A549 (cell line): ENCODE results near the gene CHSY3. TPM values are rescaled to one million over a fixed set of nuclear protein-coding genes. Genes with fewer than 3 reads are reported as not detected.

Source experiments
- ATAC-seq, 2 experiments: fragments of 200-7000 bp in 1 of 2; fragments of >200 bp in 1 of 2; cut with Nextera tagmentation in 1 of 2; cut with Tn5 transposase in 1 of 2; 3 replicates each; pipeline versions ENCODE4 v1.8.0 to v1.9.1; 2018 to 2020; ENCODE audit warnings: mild to moderate bottlenecking in 1 of 2, moderate library complexity in 1 of 2
- CTCF ChIA-PET: fragments of 300-600 bp; sonication (Branson Sonifier 250); formaldehyde crosslinking; extraction: SDS; loops from one replicate; lab custom pipeline; 2021; ENCODE audit warnings: antibody characterized with exemption, inconsistent platforms; lab: Yijun Ruan, JAX
- POLR2A ChIA-PET: fragments of 350-600 bp; formaldehyde crosslinking; extraction: SDS; loops from one replicate; lab custom pipeline; 2021; ENCODE audit warnings: antibody characterized with exemption, inconsistent platforms; lab: Yijun Ruan, JAX
- DNase-seq, 2 experiments: peaks; one replicate each; pipeline versions ENCODE4 v3.0.0 to v3.0.0-alpha.2; 2011 to 2016; ENCODE audit warnings: low read depth in 1 of 2, low spot score in 1 of 2
- FAIRE-seq: peaks from 2 replicates; lab custom pipeline; 2011; peaks lifted over from hg19 to GRCh38; lab: Jason Lieb, UNC
- H3K27ac ChIP-seq, 2 experiments: fragments of >200 bp; sonication (Bioruptor Twin); formaldehyde crosslinking; 3 replicates each; pipeline ENCODE4 v1.5.1; 2016 to 2017
- H3K4me1 ChIP-seq: fragments of >200 bp; sonication (Bioruptor Twin); formaldehyde crosslinking; 3 replicates; pipeline ENCODE4 v1.6.1; 2016
- H3K4me2 ChIP-seq: fragments of >200 bp; sonication (Bioruptor Twin); formaldehyde crosslinking; 3 replicates; pipeline ENCODE4 v1.6.1; 2016
- H3K4me3 ChIP-seq: fragments of >200 bp; sonication (Bioruptor Twin); formaldehyde crosslinking; 3 replicates; pipeline ENCODE4 v1.5.1; 2016
- H3K9me3 ChIP-seq: fragments of >200 bp; sonication (Bioruptor Twin); formaldehyde crosslinking; 3 replicates; pipeline ENCODE4 v1.6.1; 2016
- CBX8 ChIP-seq: fragments of 200-600 bp; sonication (generic); IDR thresholded peaks from 2 replicates; pipeline ENCODE4 v1.6.1; 2016
- CEBPB ChIP-seq, 2 experiments: fragments of >200 bp in 1 of 2; sonication (Bioruptor Twin) in 1 of 2; formaldehyde crosslinking in 1 of 2; IDR thresholded peaks; 2 replicates each; pipeline ENCODE4 v1.6.1; 2012 to 2016
- CHD2 ChIP-seq: fragments of 150-350 bp; IDR thresholded peaks from 2 replicates; pipeline ENCODE4 v1.6.1; 2014; ENCODE audit warnings: low read length; ENCODE audit not compliant: partially characterized antibody
- CHD4 ChIP-seq: fragments of 200-600 bp; sonication (generic); IDR thresholded peaks from 2 replicates; pipeline ENCODE4 v1.6.1; 2016; ENCODE audit warnings: antibody characterized with exemption, mild to moderate bottlenecking, borderline replicate concordance
- HEYL ChIP-seq: fragments of 250-450 bp; sonication (Bioruptor Pico); IDR thresholded peaks from 2 replicates; pipeline ENCODE4 v1.8.0; 2021; ENCODE audit warnings: mild to moderate bottlenecking, moderate library complexity
- JUNB ChIP-seq: fragments of >200 bp; sonication (Bioruptor Twin); formaldehyde crosslinking; IDR thresholded peaks from 2 replicates; pipeline ENCODE4 v1.6.1; 2016
- KDM1A ChIP-seq: fragments of 200-600 bp; sonication (generic); IDR thresholded peaks from 2 replicates; pipeline ENCODE4 v1.6.1; 2016; ENCODE audit warnings: low read depth, mild to moderate bottlenecking
- KDM5A ChIP-seq: fragments of 200-600 bp; sonication (generic); IDR thresholded peaks from 2 replicates; pipeline ENCODE4 v1.6.1; 2016; ENCODE audit warnings: antibody characterized with exemption, mild to moderate bottlenecking
- MAFK ChIP-seq: fragments of 450-650 bp; IDR thresholded peaks from 2 replicates; pipeline ENCODE4 v1.6.1; 2014; ENCODE audit not compliant: partially characterized antibody
- MAZ ChIP-seq: fragments of 150-350 bp; IDR thresholded peaks from 2 replicates; pipeline ENCODE4 v1.6.1; 2014; ENCODE audit warnings: antibody characterized with exemption, low read depth, low read length, borderline replicate concordance
- NPAS2 ChIP-seq: fragments of 250-450 bp; sonication (Bioruptor Pico); IDR thresholded peaks from 2 replicates; pipeline ENCODE4 v1.8.0; 2022; ENCODE audit warnings: mild to moderate bottlenecking, moderate library complexity, borderline replicate concordance
- RARB ChIP-seq: fragments of 250-450 bp; sonication (Bioruptor Pico); IDR thresholded peaks from 2 replicates; pipeline ENCODE4 v1.8.0; 2021; ENCODE audit warnings: mild to moderate bottlenecking, moderate library complexity
- RCOR1 ChIP-seq: fragments of 150-350 bp; IDR thresholded peaks from 2 replicates; pipeline ENCODE4 v1.6.1; 2014; ENCODE audit warnings: antibody characterized with exemption, low read length, low read depth
- SREBF2 ChIP-seq: fragments of 450-650 bp; IDR thresholded peaks from 2 replicates; pipeline ENCODE4 v1.6.1; 2014; ENCODE audit warnings: mild to moderate bottlenecking, moderate library complexity
- TFCP2L1 ChIP-seq: fragments of 250-450 bp; sonication (Bioruptor Pico); IDR thresholded peaks from 2 replicates; pipeline ENCODE4 v1.5.0; 2021; ENCODE audit warnings: mild to moderate bottlenecking
- ZNF302 ChIP-seq: fragments of 250-450 bp; sonication (Bioruptor Pico); IDR thresholded peaks from 2 replicates; pipeline ENCODE4 v1.9.0; 2021; ENCODE audit warnings: inconsistent platforms, mild to moderate bottlenecking, moderate library complexity
- WGBS: methylation state at CpG from one replicate; pipeline ENCODE4 v1.1.6; 2017; ENCODE audit errors: missing lambda C conversion rate; 5-methylcytosine and 5-hydroxymethylcytosine counted together
- polyA plus RNA-seq, 4 experiments: library from polyadenylated mRNA; depleted of rRNA in 3 of 4; stranded (reverse); fragments of >200 nt; fragmentation: RNase III in 1 of 4; extraction: RNeasy Plus Mini Kit Qiagen cat#74134 plus additional on column Dnase treatment in 1 of 4; gene quantifications; 2 replicates in 3 of 4; 3 replicates in 1 of 4; pipeline ENCODE4 v1.2.3, GENCODE V29; 2011 to 2017
- TF ChIP-seq, protein P1 (sequence below): IDR thresholded peaks from 2 replicates; pipeline ENCODE4 v1.6.1; 2012
- TF ChIP-seq, protein P2 (sequence below): fragments of 250-450 bp; sonication (Bioruptor Pico); IDR thresholded peaks from 2 replicates; pipeline ENCODE4 v1.5.0; 2021; ENCODE audit warnings: mild to moderate bottlenecking, moderate library complexity, borderline replicate concordance
- TF ChIP-seq, protein P3 (sequence below): IDR thresholded peaks from 2 replicates; pipeline ENCODE4 v1.6.1; 2012
- TF ChIP-seq, protein P4 (sequence below): fragments of 250-450 bp; sonication (Bioruptor Pico); IDR thresholded peaks from 2 replicates; pipeline ENCODE4 v1.5.0; 2020; ENCODE audit warnings: low read depth, mild to moderate bottlenecking, moderate library complexity
- TF ChIP-seq, protein P5 (sequence below): fragments of >200 bp; sonication (Bioruptor Twin); formaldehyde crosslinking; IDR thresholded peaks from 3 replicates; pipeline ENCODE4 v1.5.1; 2016

Gene CHSY3
- polyA plus RNA-seq, 2 of the 4 experiments (the other 2 are of a cell fraction), result 0.06 to 0.12 TPM

DNA sequence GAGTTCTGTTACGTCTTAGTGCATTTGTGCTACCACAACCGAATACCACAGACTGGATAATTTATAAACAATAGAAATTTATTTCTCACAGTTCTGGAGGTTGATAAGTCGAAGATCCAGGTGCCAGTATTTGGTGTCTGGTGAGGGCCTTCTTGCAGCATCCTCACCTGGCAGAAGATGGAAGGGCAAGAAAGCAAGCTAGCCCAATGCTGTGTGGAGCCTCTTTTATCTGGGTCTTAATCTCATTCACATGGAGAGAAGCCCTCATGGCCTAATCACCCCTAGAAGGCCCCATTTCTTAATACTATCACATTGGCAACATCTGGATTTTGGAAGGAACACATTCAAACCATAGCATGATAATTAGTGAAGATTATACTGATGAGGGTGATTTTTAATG is 159.3 kb downstream of the CHSY3 start:
- TF ChIP-seq ZNF302 (CRISPR knock-in tag) (no peak), RARB (CRISPR knock-in tag) (no peak), SREBF2 (no peak)
- TF ChIP-seq, protein P1, sequence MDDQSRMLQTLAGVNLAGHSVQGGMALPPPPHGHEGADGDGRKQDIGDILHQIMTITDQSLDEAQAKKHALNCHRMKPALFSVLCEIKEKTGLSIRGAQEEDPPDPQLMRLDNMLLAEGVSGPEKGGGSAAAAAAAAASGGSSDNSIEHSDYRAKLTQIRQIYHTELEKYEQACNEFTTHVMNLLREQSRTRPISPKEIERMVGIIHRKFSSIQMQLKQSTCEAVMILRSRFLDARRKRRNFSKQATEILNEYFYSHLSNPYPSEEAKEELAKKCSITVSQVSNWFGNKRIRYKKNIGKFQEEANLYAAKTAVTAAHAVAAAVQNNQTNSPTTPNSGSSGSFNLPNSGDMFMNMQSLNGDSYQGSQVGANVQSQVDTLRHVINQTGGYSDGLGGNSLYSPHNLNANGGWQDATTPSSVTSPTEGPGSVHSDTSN, result no peak
- no peak overlapping the region for H3K4me2 ChIP-seq
- ChIA-PET POLR2A (no interaction called here), CTCF (no interaction called here)
- ATAC-seq, result no peak
- no peaks in the 10 kb centered on the region for H3K9me3 ChIP-seq
- WGBS, result 27% methylated on average over 3 of the region's 3 CpGs
- no peak overlapping the region for H3K27ac ChIP-seq
- no peak overlapping the region for H3K4me3 ChIP-seq
- no peak for DNase-seq
- no peaks in the 10 kb centered on the region for H3K4me1 ChIP-seq
- FAIRE-seq, result no peak

DNA sequence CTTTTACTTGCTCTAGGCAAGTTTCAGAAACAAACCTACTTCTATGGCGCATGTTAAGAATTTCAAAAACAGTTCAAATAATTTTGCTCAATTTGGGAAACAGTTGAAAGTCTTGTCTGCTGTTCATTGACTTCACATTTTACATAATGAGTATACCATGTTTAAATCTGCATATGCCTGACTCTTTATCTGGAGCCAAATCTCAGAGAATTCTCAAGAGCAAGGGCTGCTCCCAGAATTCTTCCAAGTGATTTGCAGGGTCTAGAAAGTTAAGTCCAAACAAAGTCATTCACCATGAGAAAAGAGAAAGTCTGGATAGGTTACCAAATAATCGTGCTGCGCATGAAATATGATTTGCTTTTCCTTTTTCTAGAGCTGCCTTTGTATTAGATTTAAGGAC is 160.2 kb downstream of the CHSY3 start:
- no peaks in the 10 kb centered on the region for H3K4me1 ChIP-seq
- DNase-seq, result no peak
- H3K4me2 ChIP-seq, result no peak overlapping the region
- FAIRE-seq, result no peak
- no peak overlapping the region for H3K27ac ChIP-seq
- 67% methylated on average over 3 of the region's 3 CpGs for WGBS
- TF ChIP-seq RARB (CRISPR knock-in tag) (no peak), TFCP2L1 (no peak), KDM1A (no peak), CHD4 (no peak), CEBPB (IDR thresholded peaks at IDR 0.05) (no peak), HEYL (CRISPR knock-in tag) (no peak), CHD2 (no peak), MAZ (no peak), KDM5A (no peak), RCOR1 (no peak), NPAS2 (CRISPR knock-in tag) (no peak), JUNB (no peak), CBX8 (no peak), MAFK (no peak)
- TF ChIP-seq, protein P2, sequence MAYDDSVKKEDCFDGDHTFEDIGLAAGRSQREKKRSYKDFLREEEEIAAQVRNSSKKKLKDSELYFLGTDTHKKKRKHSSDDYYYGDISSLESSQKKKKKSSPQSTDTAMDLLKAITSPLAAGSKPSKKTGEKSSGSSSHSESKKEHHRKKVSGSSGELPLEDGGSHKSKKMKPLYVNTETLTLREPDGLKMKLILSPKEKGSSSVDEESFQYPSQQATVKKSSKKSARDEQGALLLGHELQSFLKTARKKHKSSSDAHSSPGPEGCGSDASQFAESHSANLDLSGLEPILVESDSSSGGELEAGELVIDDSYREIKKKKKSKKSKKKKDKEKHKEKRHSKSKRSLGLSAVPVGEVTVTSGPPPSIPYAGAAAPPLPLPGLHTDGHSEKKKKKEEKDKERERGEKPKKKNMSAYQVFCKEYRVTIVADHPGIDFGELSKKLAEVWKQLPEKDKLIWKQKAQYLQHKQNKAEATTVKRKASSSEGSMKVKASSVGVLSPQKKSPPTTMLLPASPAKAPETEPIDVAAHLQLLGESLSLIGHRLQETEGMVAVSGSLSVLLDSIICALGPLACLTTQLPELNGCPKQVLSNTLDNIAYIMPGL (CRISPR knock-in tag), result no peak
- H3K4me3 ChIP-seq, result no peak overlapping the region
- no peak for ATAC-seq
- CTCF ChIA-PET, result no interaction called here
- H3K9me3 ChIP-seq, result no peaks in the 10 kb centered on the region
- POLR2A ChIA-PET, result no interaction called here

DNA sequence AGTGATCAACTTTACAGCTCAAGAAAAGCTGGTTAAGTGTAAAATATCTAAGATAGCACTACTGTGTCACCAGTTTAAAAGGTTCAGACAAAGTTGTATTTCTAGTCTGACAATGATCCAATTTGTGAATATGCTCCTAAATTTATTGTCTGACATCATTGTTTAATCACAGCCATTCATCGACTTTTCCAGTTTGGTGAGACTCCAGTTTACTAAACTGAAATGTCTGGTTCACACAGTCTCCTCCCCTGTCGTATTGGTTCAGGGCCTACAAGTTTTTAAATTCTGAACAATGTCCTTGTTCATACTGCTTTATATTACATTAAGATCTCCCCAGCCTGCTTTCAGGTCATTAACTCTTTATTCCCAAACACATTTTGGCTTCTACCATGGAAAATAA is 161.4 kb downstream of the CHSY3 start:
- ChIA-PET POLR2A (no interaction called here), CTCF (no interaction called here)
- WGBS, result 26% methylated on average over 2 of the region's 2 CpGs
- no peaks in the 10 kb centered on the region for H3K4me1 ChIP-seq
- no peaks in the 10 kb centered on the region for H3K9me3 ChIP-seq
- ATAC-seq (no peak), FAIRE-seq (no peak), DNase-seq (no peak)
- H3K27ac ChIP-seq, result no peak overlapping the region
- TF ChIP-seq, protein P3, sequence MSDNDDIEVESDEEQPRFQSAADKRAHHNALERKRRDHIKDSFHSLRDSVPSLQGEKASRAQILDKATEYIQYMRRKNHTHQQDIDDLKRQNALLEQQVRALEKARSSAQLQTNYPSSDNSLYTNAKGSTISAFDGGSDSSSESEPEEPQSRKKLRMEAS, result no peak
- TF ChIP-seq, protein P4, sequence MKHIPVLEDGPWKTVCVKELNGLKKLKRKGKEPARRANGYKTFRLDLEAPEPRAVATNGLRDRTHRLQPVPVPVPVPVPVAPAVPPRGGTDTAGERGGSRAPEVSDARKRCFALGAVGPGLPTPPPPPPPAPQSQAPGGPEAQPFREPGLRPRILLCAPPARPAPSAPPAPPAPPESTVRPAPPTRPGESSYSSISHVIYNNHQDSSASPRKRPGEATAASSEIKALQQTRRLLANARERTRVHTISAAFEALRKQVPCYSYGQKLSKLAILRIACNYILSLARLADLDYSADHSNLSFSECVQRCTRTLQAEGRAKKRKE (CRISPR knock-in tag), result no peak
- TF ChIP-seq, protein P5, sequence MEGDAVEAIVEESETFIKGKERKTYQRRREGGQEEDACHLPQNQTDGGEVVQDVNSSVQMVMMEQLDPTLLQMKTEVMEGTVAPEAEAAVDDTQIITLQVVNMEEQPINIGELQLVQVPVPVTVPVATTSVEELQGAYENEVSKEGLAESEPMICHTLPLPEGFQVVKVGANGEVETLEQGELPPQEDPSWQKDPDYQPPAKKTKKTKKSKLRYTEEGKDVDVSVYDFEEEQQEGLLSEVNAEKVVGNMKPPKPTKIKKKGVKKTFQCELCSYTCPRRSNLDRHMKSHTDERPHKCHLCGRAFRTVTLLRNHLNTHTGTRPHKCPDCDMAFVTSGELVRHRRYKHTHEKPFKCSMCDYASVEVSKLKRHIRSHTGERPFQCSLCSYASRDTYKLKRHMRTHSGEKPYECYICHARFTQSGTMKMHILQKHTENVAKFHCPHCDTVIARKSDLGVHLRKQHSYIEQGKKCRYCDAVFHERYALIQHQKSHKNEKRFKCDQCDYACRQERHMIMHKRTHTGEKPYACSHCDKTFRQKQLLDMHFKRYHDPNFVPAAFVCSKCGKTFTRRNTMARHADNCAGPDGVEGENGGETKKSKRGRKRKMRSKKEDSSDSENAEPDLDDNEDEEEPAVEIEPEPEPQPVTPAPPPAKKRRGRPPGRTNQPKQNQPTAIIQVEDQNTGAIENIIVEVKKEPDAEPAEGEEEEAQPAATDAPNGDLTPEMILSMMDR, result no peak
- no peak for TF ChIP-seq TFCP2L1
- H3K4me2 ChIP-seq, result no peak overlapping the region
- no peak overlapping the region for H3K4me3 ChIP-seq
